Spinal cord (tissue), 10 donors: ENCODE results near the gene INSYN2B. TPM values are rescaled to one million over a fixed set of nuclear protein-coding genes. Genes with fewer than 3 reads are reported as not detected.

Experiments used
- DNase-seq, 6 donors: peaks; one replicate each; pipeline versions ENCODE4 v3.0.0 to v3.0.0-alpha.2; 2013 to 2015; ENCODE audit warnings: low spot score in 6 of 6, low read depth in 4 of 6
- H3K27ac ChIP-seq: one replicate; pipeline ENCODE4 v1.5.1; 2013; ENCODE audit warnings: low read depth, low read length, control low read depth
- H3K27me3 ChIP-seq: one replicate; pipeline ENCODE4 v1.6.1; 2013; ENCODE audit warnings: low read length; ENCODE audit not compliant: control insufficient read depth, insufficient read depth
- H3K36me3 ChIP-seq: one replicate; pipeline ENCODE4 v1.6.1; 2013; ENCODE audit warnings: low read length; ENCODE audit not compliant: control insufficient read depth, insufficient read depth
- H3K4me1 ChIP-seq: one replicate; pipeline ENCODE4 v1.6.1; 2013; ENCODE audit warnings: low read length; ENCODE audit not compliant: control insufficient read depth, insufficient read depth
- H3K4me3 ChIP-seq: one replicate; pipeline ENCODE4 v1.5.1; 2013; ENCODE audit warnings: low read depth, low read length, control low read depth
- H3K9me3 ChIP-seq: one replicate; pipeline ENCODE4 v1.6.1; 2013; ENCODE audit warnings: low read length; ENCODE audit not compliant: control insufficient read depth, insufficient read depth
- whole genome bisulfite sequencing: methylation state at CpG from one replicate; pipeline ENCODE4 v1.1.5; 2013; ENCODE audit warnings: missing lambda C conversion rate; ENCODE audit not compliant: insufficient coverage; 5-methylcytosine and 5-hydroxymethylcytosine counted together
- long read RNA-seq, 4 donors: transcript quantifications; one replicate each; lab custom pipeline, GENCODE V29; 2026
- polyA plus RNA-seq, 2 donors: library from polyadenylated mRNA; unstranded; fragments of 120-200 nt; gene quantifications; one replicate each; pipeline ENCODE4 v1.2.1, GENCODE V29; 2013; ENCODE audit not compliant: insufficient read length in 2 of 2
- total RNA-seq, 2 donors: library from RNA; depleted of rRNA in 1 of 2; stranded (reverse); fragments of 120-200 nt in 1 of 2; fragments of >200 nt in 1 of 2; gene quantifications; one replicate each; pipeline versions ENCODE4 v1.2.3 to v1.2.4, GENCODE V29; 2013 to 2014
- donor health status: healthy.

INSYN2B gene
- total RNA-seq = 1 to 10 TPM; 3.9 to 5.3 TPM
- polyA plus RNA-seq = 1 to 10 TPM; 3.2 to 5.3 TPM
- long read RNA-seq, donor 1, partial matches to known transcripts = 0 of 1 reads
- long read RNA-seq, donor 1, other reads (novel, unspliced or antisense) = 0 of 1 reads
- long read RNA-seq, donor 2, partial matches to known transcripts = 0 of 1 reads
- long read RNA-seq, donor 2, other reads (novel, unspliced or antisense) = 0 of 1 reads
- long read RNA-seq, donor 3, partial matches to known transcripts = 6 of 6 reads
- long read RNA-seq, donor 3, other reads (novel, unspliced or antisense) = 0 of 6 reads
- long read RNA-seq, donor 4, partial matches to known transcripts = 0 of 1 reads
- long read RNA-seq, donor 4, other reads (novel, unspliced or antisense) = 0 of 1 reads

DNA sequence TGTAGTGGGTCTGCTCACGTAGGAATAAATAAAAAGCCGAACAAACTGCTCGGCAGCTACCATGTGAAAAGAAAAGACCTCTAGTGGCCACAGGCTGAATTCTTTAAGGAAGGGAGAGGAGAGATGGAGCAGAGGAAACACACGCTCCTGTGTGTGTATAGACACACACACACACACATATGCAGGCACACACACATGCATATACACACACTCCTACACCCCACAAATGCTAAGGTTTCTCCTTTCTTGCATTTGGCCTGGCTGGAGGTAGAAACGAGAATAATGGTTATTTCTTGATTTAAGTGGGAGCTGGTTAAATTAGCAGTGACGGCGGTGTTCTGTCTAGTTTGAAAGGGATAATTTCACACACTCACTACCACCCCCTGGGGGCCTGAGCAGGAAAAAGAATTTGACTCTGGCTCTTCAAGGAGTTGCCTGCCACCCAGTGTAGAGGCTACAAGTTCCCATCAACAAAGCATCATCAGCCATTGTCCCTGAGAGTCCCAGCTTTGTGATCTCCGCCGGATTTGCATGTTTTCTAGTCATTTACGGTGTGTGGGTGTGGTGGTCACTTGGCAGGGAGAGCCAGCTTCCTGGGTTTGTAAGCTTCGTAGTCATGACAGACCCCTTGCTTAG is at the start of gene INSYN2B:
Gene INSYN2B (minus strand): TSS at position 78 of the 636 bp plus-strand sequence. CDS start 96,597 bp downstream, outside the sequence.
- WGBS = 0% methylated on average over 2 of the region's 11 CpGs
- H3K4me1 ChIP-seq = peaks cover 8% of the 10 kb centered on the region
- H3K27ac ChIP-seq = no peak within 1 kb of the TSS
- H3K27me3 ChIP-seq = no peaks in the 10 kb centered on the region
- peak; percentile 84 to 97 (median 91) for DNase-seq
- H3K4me3 ChIP-seq = peak within 1 kb of the TSS; percentile 38
- H3K9me3 ChIP-seq = no peaks in the 10 kb centered on the region
- no peaks in the 10 kb centered on the region for H3K36me3 ChIP-seq

DNA sequence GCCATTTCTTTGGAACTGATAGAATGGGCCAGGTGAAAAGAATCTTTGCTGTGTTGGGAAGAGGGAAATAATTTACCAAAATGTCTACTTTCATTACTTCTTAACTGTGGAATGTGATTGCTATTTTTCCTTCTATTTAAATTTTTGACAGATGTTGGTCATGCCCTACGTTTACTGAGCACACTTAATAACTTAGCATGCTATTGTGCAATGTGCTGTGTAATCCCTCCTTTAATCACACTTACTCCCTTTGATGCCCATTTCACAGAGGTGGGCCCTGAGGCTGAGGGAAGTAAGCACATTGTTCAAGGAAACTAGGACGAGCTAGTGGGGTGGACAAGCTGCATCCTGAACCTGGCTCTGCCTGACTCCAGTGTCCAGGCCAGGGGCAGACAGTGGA is 47.8 kb upstream of the INSYN2B start:
- Histone ChIP-seq H3K27ac (no peak overlapping the region), H3K4me1 (no peaks in the 10 kb centered on the region), H3K27me3 (no peaks in the 10 kb centered on the region), H3K36me3 (no peaks in the 10 kb centered on the region), H3K4me3 (no peak overlapping the region), H3K9me3 (no peaks in the 10 kb centered on the region)
- DNase-seq = no peak
- WGBS = 83% methylated on average over 1 of the region's 2 CpGs

DNA sequence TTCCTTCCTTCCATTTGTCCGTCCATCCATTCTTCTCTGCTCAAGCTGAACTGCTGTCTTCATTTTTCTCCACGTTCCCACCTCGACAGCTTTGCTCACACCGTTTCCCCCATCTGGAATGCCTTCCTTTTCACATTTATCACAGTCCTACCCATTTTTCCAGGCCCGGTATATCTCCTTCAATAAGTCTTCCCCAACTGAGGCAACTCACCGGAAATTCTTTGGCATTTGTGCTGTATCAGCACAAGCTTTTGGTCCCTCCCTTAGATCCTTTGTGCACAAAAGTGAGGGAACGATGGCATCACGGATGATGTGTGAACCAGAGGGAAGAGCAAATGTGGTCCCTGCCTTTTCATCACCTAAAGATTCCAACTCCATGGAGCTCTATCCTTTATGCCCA is 45.6 kb upstream of the INSYN2B start:
- H3K4me3 ChIP-seq = no peak overlapping the region
- H3K27ac ChIP-seq = no peak overlapping the region
- H3K36me3 ChIP-seq = no peaks in the 10 kb centered on the region
- no peaks in the 10 kb centered on the region for H3K27me3 ChIP-seq
- H3K4me1 ChIP-seq = no peaks in the 10 kb centered on the region
- WGBS = 93% methylated on average over 7 of the region's 8 CpGs
- H3K9me3 ChIP-seq = no peaks in the 10 kb centered on the region
- DNase-seq = no peak

DNA sequence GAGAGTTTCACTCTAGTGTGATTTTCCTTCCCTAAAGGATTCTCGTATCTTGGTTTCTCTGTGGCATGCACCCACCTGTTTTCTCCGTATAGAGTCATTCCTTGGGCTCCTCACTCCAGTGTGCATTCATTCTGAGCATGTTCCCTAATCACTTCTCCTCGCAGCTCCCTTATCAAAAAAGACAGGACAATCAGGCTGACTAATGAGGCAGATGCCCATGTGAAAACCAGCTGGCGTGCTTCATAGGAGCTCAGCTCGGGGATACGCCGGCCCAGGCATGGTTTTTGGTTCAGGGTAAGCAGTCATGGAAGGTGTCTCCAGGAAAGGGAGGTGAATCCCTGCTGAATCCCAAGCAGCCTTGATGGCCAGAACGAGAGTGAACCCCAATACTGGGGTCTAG is 41.2 kb upstream of the INSYN2B start:
- no peak for DNase-seq
- no peaks in the 10 kb centered on the region for H3K36me3 ChIP-seq
- no peak overlapping the region for H3K27ac ChIP-seq
- H3K9me3 ChIP-seq = no peaks in the 10 kb centered on the region
- 75% methylated on average over 6 of the region's 8 CpGs for WGBS
- H3K27me3 ChIP-seq = no peaks in the 10 kb centered on the region
- no peak overlapping the region for H3K4me3 ChIP-seq
- no peaks in the 10 kb centered on the region for H3K4me1 ChIP-seq

DNA sequence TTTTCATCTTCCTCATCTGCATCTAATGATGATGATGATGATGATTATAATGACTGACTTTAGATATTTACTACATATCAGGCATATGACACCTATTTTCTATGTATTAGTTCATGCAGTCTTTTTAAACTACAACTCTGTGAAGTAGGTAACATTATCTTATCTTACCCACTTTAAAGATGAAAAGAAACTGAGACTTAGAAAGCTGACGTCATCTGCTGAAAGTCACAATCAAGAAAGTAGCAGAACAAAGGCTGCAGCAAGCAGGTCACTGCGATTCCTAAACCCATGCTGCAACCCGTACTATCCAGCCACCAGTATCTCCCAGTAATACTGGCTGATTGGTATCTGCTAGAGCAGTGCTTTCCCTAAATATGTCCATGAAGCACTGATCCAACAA is 40.1 kb upstream of the INSYN2B start:
- Histone ChIP-seq H3K27ac (no peak overlapping the region), H3K4me3 (no peak overlapping the region), H3K4me1 (no peaks in the 10 kb centered on the region), H3K27me3 (no peaks in the 10 kb centered on the region), H3K36me3 (no peaks in the 10 kb centered on the region), H3K9me3 (no peaks in the 10 kb centered on the region)
- no peak for DNase-seq
- WGBS = 93% methylated on average over 3 of the region's 3 CpGs

DNA sequence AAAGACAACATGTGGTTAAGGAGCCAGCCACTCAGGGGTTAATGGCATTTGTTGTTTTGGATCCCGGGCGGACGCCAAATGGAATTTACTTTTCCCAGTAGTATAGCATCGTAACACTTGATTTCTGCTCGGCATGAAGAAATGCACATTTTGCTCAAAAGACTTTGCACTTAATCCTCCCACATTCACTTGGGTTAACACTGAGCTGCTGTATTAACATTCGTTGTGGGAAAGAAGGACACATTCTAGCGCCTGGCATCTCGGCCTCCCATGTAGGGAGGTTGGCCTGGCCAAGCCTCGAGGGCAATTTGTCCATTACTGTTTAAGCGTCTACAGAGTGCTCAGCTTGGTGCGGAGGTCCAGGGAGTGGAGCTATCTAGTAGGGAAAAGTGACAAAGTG is 32.3 kb upstream of the INSYN2B start:
- Histone ChIP-seq H3K4me3 (no peak overlapping the region), H3K36me3 (no peaks in the 10 kb centered on the region), H3K27ac (no peak overlapping the region), H3K4me1 (peaks cover 4% of the 10 kb centered on the region), H3K27me3 (no peaks in the 10 kb centered on the region), H3K9me3 (no peaks in the 10 kb centered on the region)
- no peak for DNase-seq
- 70% methylated on average over 5 of the region's 11 CpGs for WGBS

DNA sequence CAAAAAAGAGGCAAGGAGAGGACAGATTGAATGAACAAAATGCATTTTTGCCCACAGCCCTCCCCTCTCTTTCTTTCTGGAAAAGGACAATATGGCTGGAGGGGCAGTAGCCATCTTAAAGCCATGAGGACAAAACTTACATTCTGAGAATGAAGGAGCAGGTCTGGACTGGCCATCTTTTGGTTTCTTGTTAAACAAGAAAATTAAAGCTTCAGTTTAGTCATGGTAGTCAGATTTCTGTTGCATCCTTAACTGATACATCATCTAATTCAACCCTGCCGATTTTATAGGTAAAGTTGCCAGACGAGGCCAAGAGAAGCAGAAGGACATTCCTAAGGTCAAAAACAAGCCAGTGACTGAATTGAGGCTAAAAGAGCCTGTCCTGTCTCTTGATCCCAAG is 31.5 kb upstream of the INSYN2B start:
- Histone ChIP-seq H3K36me3 (no peaks in the 10 kb centered on the region), H3K4me3 (no peak overlapping the region), H3K27me3 (no peaks in the 10 kb centered on the region), H3K4me1 (peaks cover 4% of the 10 kb centered on the region), H3K27ac (no peak overlapping the region), H3K9me3 (no peaks in the 10 kb centered on the region)
- no CpG with 5 or more reads among the region's 2 CpGs for WGBS
- DNase-seq = no peak

DNA sequence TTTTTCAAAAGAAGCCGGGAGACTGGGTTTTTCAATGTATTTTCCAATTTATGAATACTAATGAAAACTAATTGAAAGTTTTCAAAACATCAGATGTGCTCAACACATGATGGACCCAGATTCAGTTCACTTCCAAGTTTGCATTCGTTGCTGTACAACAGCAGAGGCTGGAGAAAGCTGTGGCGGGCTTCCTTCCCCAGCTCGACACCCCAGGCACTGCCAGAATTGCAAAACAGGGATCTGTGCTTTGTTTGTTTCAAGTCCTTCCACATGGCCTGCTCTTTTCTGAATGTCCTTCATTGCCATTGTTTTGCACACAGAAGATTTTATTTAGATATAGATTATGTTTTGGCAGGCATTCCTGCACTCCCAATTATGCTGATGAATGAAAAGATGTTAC is 30.3 kb upstream of the INSYN2B start:
- H3K4me1 ChIP-seq = peaks cover 4% of the 10 kb centered on the region
- no peak overlapping the region for H3K27ac ChIP-seq
- H3K4me3 ChIP-seq = no peak overlapping the region
- no CpG with 5 or more reads among the region's 4 CpGs for WGBS
- H3K27me3 ChIP-seq = no peaks in the 10 kb centered on the region
- no peaks in the 10 kb centered on the region for H3K36me3 ChIP-seq
- DNase-seq = peak in 1 of 6 donors; percentile 67
- no peaks in the 10 kb centered on the region for H3K9me3 ChIP-seq

DNA sequence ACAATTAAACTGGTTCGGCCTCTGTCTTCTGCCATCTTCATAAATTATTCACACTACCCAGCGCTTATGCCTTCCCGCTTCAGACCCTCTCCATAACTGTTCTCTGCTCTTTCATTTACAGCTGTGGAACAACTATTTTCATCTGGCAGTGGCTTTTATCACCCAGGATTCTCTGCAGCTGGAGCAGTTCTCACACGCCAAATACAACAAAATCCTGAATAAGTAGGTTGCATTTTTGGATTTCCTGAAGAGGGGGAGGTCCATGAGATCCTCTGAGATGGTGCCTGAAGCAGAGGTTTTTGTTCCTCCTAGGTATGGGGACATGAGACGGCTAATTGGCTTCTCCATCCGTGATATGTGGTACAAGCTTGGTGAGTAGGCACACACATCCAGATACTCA is 28.1 kb upstream of the INSYN2B start:
- Histone ChIP-seq H3K27me3 (no peaks in the 10 kb centered on the region), H3K36me3 (no peaks in the 10 kb centered on the region), H3K4me1 (peaks cover 4% of the 10 kb centered on the region), H3K9me3 (no peaks in the 10 kb centered on the region), H3K4me3 (no peak overlapping the region), H3K27ac (no peak overlapping the region)
- DNase-seq = peak in 2 of 6 donors; percentile 26 to 69
- WGBS = 56% methylated on average over 4 of the region's 6 CpGs

DNA sequence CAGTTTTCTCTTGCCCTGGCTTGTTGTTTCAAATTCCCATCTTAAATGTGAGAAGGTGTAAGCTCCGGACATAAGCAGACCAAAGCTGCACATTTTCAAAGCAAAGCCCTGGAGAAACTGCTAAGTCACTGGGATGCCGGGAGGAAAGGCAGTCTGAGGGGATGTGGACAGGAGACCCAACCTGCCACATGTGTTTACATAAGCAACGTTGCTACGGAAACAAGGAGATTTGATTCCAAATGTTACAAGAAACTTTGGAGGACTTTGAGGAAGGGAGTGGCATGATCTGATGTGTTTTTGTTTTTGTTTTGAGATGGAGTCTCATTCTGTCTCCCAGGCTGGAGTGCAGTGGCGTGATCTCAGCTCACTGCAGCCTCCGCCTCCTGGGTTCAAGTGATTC is 25.7 kb upstream of the INSYN2B start:
- peaks cover 4% of the 10 kb centered on the region for H3K4me1 ChIP-seq
- H3K27ac ChIP-seq = no peak overlapping the region
- H3K4me3 ChIP-seq = no peak overlapping the region
- 76% methylated on average over 4 of the region's 6 CpGs for WGBS
- no peaks in the 10 kb centered on the region for H3K27me3 ChIP-seq
- H3K36me3 ChIP-seq = no peaks in the 10 kb centered on the region
- DNase-seq = no peak
- H3K9me3 ChIP-seq = no peaks in the 10 kb centered on the region
